Fibroblast of skin of left biceps (primary cell): ENCODE data around the gene REEP3.
"Not testable (repeated sequence)": the region's sequence is repeated elsewhere in the genome, so short reads cannot be mapped to it uniquely, and the experiment has no call there.

Experiments used
- DNase-seq, 2 experiments: peaks; one replicate each; pipeline ENCODE4 v3.0.0-alpha.2; 2013; ENCODE audit warnings: low read depth in 2 of 2

REEP3 gene

DNA sequence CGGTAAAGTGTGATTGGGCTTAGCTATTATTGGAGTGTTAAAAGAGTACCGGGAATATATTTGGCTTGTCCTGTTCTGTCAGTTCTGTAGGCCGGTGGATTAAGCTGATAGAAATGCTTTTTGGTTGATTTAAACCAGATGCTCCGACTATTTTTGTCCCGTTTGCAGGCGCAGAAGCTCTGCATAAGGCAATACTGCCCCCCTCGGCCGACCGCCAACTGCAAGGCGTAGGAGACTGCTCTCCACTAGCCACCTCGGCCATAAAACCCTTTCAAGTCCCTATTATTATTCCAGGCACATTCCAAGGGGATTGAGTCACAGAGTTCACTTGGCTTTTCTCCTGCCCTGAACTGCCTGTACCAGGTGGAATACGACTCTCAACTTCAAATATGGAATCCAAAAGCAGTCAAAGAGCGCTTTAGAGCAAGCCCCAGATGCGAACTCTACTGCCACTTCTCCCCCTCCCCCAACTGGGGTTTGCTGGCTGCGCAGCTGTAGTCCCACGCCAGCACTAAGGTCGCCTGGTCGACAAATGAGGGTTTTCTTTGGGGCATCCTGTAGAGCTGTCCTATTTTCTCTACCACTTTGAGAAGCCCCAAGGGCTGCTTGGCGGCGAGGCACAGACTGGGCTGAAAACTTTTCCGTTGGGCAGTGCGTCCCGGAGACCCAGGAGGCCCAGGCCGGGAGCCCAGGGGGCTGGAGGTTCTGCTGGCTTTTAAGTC lies 108.3 kb downstream of the REEP3 start:
- DNase-seq, result peak; percentile 99

DNA sequence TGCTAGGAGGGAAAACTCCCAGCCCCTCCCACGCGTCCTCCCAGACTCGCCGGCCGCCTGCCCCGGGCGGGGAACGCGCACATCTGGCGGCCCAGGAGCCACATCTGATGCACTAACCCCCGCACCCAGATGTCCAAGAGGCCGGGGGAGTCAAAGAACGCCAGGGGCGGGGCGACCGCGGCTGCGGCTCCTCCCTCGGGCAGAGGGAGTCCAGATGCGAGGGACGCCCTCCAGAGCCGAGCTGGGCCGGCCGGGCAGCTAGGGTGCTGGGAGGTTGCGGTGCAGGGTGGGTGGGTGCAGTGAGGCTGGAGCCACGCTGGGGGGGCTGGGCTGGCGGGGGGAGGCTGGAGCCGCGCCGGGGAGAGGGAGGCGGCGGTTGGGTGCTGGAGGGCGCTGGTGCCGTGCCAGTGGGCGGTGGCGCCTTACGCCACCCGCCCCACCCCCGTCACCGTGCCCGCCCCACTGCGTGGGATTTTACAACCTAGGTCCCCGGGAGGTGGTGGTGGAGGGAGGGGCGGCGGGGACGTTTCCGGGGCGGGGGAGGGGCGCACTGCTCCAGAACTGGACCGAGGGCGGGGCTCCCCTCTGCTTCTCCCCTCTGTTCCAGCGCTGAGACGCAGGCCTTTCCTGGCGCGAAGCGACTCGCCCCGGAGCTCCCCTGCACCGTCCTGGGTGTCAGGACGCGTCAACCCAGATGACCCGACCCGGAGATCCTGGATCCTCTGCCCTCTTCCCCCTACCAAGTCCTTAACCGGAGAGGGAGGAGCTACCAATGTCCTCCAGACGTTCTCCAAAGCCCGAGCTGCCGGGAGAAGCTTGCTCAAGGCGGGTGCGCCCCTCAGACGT lies 109.1 kb downstream of the REEP3 start:
- DNase-seq, result peak; percentile 79 to 84

DNA sequence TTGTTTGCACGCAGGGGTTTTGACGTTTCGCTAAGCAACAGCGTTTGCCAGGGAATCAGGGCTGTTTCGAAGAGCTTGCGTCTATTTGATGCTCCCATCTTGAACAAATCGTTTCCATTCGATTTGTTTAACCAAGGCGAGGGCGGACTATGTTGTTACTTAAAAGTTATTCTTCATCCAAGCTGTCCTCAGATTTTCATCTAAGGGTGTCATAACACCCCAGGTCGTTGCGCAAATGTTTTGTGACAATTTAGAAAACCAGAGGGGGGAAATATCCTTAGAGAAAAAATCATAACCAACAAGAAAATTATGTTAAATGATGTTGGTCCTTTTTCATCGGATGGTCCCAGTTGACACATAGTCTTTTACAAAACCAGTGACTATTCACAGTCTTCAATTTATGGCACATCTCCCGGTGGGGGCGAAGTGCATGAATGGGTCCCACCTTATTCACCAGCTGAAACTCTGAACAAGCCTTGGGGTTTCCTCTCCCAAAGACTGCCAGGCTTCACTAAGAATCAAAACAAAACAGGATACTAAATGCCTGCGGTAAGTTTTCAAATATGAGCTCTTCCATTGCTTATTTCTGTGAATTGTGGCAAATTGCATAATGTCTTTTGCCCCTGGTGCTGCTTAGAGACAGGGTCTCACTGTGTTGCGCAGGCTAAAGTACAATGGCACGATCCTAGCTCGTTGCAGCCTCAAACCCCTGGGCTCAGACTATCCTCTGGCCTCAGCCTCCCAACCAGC lies 109.9 kb downstream of the REEP3 start:
- no peak for DNase-seq

DNA sequence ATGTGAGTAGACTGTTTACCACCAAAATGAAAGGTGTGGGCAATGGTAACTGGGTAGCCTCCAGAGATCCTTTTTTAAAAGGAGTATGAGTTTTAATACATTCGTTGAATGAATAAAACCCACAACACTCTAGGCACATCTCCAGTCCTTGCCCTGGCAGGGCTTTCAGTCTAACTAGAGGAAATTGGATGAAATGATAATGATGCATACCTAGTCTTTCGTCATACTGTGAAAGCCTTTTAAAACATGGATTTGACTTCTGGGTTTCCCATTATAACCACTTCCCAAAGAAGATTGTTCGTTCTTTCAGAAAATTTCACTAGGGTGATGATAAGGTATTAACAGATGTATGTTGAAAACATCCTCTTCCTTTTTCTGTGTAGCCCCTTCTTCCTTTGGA lies 110.8 kb downstream of the REEP3 start:
- DNase-seq, result no peak

DNA sequence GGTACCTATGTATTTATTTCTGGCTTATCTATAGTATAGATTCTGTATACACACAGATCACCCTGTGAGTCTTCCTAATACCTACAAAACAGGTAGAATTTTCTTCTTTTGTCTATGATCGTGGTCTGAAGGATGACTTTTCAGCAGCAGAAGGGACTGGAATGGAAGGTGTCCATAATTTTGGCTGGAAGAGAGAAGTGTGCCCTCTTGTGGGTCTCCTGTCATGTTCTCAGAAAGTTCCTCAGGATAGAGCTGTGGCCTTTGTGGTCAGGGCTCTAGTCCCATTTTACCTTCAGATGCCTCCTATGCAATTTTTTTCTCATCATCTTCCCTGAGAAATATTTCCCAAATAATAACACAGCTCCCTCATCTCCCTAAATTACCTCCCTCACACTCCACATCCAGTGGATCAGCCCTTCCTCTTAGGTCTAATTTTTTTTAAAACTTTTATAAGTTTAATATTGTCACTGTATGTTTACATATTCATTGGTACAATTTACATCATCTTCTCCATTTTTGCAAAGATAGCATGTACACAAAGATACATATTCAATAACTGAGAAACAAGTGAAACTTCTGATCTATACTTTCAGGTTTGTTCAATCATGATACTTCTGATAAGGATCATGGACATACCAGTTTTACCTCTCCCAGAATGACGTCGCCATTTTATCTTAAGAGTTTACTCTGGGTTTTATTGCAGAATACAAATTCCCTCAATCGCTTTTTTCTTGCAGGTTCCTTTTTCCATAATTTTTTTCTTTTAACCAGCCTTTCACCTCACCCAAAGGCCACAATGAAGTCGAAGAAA lies 112.7 kb downstream of the REEP3 start:
- no peak for DNase-seq

DNA sequence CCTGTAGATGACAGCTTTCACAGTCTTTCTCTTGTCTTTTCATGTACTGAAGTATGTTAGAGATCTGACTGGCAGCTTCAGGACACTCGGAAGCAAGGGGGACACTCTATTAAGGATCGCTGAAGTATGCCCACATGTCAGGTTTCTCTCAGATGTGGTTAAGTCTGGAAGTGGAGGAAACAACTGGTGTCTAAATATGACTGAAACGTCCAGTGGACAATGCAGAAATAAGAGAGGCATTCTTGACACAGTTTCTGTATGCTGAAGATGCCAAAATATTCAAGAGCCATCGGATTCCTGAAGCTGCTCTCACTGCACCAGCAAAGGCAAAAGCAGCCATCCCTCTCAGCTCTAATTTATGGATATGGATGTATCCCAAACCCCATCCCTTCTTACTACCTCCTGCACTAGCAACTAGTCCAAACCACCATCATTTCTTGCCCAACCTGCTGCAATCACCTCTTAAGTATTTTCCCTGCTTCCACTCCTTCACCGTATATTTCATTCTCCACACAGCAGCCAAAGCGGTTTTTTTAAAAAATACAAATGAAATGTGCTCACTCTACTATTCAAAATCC lies 113.4 kb downstream of the REEP3 start:
- DNase-seq, result no peak

DNA sequence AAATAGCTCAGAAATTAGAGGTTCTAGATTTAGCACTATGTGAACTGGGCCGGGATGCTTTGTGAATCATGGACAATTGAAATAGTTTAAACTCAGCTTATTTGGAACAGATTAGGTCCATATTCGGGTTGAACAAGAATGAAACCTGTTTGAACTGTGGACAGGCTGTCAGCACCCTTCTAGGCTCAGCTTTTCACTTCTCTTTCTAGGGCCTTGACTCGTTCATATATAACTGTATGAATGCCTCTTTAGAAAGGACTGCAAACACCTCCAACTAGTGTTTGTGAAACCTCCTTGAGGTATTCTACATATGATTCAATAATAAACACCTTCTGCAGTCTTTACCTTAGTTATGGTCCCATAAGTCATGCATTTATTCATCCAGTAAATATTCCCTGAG lies 115.6 kb downstream of the REEP3 start:
- DNase-seq, result no peak

DNA sequence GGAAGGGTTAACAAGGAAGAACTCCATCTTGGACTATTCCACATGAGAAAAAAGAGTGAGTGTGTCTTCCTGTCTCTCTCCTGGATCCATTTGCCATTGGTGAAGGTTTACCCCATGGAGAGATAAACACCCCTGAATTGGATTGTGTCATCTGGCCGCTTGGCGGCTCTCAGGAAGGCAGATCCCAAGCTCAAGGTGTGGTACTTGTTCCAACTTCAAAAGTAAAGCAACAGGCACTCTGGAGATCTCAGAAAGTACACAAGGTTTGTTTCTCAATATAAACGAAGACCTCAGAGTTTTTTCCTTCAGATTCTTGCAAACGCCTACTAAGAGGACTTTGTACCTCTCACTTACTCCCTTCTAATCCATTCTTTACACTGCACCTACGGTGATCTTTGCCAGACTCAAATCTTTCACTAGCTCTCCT lies 116.7 kb downstream of the REEP3 start:
- DNase-seq, result no peak

DNA sequence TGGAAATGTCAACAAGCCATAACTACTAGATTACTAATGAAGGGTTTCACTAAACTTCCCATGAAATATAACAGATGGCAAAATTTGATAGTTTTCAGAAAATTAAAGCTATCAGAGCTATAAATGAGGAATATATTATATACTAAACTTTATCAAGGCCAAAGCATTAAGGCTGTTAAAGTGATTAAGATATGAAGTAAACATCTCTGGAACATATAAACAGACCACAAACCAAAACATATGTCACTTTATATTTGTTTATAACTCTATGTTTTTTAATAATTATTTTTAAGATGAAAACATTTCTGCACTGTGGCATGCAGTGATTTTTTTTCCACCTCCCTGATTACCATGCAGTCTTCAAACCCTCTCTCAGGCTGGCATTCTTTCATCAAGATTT lies 120.2 kb downstream of the REEP3 start:
- no peak for DNase-seq

DNA sequence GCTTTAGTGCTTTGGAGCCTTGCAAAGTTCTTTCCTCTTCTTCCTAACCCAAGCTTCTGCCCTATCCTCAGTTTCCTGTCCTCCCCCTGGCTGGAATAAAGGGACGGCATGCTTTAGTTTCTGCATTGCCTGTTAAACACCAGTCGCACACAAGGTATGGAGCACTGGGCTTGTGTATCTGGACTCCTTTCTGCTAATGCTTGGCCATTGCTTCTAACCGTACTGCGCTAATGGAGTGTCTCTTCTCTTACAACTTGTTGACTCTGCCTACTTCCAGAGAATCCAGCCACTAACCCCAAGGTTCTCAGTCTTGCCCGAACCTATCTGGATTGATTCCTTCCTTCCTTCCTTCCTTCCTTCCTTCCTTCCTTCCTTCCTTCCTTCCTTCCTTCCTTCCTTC lies 120.6 kb downstream of the REEP3 start:
- no peak for DNase-seq

DNA sequence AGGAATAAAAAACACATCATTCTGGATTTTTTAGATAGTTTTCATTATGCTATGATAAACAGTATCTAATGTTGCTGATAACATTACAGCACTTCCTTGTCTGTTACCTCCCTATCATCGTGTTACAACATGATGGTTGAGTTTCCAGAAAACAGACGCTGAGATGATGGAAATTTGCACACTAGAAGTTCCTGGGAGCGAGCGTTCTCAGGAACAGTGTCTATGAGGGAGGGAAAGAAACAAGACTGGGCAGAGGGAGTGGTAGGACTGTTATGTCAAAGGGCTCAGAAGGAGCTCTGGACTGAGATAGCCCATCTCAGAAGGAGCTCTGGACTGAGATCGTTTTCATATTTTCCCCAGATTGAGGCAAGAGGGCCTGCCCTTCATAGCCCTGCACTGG lies 121.6 kb downstream of the REEP3 start:
- DNase-seq, result no peak

DNA sequence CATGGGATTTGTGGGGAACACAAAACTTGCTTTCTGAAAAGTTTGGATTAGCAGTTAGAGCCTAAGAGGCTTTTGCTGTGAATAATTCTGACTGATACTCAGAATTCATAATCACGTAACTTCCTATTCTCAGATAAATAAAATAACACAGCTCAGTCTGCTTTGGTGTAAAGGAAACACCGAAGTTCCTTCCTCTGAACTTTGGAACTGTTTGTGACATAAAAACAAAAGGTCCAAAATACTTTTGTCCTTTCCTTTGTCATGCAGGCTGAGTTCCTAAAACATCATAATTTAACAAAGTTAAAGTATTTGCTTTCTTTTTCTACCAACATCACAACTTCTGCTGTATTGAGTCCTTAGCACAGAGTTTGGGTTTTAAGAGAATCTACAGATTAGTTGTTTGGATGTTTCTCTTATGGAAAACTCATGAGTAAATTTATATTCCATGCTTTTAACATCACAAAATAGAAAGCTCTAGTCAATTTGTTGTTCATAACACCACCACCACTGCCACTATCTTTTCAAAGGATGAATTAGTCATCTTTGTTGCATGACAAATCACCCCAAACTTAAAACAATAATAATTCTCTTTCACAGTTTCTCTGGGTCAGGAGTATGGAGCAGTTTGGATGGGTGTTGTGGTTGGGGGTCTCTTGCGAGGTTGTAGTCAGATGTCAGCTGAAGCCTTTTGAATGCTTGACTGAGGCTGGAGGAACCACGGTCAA lies 123.4 kb downstream of the REEP3 start:
- DNase-seq, result no peak

DNA sequence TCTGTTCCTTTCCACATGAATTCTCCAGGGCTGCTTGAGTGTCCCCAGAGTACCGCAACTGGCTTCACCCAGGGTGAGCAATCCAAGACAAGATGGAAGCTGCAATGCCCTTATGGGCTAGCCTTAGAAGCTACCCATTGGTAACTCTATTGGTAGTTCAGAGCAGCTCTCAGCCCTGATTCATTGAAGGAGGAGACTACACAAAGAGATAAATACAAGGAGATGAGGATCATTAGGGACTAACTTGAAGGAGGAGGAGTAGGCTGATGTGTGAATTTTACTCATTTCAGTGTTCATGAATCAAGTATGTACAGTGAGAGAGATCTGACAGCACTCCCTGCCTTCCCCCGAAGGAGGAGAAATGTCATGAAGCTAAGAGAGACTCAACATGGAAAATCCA lies 124.0 kb downstream of the REEP3 start:
- DNase-seq, result no peak

DNA sequence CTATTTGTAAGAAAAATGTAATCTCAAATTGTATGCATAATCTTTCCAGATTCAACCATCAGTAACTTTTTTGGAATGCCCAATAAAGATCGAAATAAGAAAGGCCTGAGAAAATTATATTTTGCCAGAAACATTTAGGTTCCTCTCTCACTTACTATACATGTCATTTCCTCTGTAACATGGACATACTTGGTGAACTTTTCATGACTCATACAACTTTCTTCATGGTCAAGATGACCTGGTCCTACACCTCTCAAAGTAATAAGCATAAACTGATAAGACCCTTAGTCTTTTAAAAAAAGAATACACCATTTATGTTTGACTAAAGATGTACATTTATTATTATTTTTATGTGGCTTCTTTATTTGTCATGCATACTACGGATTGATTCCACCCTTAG lies 125.3 kb downstream of the REEP3 start:
- DNase-seq, result no peak

DNA sequence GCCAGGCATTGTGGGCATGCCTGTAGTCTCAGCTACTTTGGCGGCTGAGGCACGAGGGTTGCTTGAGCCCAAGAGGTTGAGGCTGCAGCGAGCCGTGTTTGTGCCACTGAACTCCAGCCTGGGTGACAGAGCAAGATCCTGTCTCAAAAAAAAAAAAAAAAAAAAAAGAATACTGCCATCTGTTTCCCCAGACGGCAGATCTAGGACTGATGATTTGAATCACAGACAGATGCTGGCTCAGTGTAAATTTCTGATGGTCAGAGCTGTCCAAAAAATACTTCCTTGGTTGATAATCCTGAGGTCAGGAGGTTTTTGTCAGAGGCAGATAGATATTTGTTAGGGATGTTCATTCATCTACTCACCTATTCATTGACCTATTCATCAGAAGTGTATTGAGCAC lies 130.7 kb downstream of the REEP3 start:
- no peak for DNase-seq

DNA sequence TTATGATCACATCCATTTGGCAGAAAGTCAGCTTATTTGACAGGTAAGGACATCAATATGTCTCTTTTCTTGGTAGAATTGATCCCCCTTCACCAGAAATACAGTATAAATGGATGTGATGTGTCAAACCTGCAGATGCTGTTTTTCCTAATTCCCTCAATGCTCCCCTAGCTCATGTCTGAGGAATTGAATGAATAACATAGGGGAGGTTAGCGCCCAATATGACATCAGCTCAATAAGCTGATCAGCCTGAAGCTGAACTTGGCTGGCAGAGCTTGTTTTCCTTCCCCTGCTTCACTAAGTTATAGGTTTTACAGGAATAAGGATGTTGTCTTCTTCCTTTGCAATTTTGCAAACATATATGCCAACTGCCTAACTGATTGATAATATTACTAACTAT lies 132.5 kb downstream of the REEP3 start:
- DNase-seq, result no peak

DNA sequence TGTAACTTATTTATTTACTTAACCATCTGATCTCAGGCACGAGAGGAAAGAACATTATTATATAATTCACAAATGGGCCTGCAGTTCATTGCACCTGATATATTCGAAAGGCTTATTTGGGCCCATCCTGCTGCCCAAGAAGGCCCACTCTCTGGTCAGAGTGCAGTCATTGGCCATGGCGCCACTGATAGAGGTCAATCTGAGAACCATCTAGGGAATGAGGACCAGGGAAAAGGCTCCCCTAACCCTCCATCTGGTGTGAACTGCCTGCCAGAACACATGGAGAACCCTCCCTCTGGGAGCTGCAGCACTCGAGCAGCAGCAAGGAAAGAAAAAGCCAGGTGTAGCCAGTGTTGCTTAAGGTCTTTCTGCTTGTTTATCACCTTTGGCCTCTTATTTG lies 136.6 kb downstream of the REEP3 start:
- DNase-seq, result no peak

DNA sequence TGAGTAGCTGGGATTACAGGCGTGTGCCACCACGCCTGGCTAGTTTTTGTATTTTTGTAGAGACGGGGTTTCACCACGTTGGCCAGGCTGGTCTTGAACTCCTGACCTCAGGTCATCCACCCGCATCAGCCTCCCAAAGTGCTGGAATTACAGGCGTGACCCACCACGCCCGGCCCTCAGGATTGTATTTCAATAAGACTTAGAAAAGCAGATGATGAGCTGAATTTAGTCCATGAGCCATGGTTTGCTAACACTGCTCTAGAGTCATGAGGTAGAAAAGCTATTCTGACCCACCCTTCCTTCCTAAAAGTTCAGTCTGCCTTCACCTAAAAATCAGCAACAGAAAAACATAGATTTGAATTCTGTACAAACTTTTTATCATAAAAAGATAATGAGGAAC lies 139.7 kb downstream of the REEP3 start:
- DNase-seq, result not testable (repeated sequence)

DNA sequence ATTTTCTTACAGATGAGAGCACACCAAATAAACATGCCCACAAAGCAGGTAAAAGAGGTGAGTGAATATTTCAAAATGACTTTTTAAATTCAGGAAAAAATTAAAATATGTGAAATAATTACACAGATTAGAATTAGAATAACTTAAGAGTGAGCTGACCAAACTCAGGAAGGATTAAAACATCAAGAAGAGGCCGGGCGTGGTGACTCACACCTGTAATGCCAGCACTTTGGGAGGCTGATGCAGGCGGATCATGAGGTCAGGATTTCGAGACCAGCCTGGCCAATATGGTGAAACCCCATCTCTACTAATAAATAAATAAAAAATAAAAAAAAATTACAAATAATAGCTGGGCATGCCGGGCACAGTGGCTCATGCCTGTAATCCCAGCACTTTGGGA lies 140.1 kb downstream of the REEP3 start:
- DNase-seq, result no peak

DNA sequence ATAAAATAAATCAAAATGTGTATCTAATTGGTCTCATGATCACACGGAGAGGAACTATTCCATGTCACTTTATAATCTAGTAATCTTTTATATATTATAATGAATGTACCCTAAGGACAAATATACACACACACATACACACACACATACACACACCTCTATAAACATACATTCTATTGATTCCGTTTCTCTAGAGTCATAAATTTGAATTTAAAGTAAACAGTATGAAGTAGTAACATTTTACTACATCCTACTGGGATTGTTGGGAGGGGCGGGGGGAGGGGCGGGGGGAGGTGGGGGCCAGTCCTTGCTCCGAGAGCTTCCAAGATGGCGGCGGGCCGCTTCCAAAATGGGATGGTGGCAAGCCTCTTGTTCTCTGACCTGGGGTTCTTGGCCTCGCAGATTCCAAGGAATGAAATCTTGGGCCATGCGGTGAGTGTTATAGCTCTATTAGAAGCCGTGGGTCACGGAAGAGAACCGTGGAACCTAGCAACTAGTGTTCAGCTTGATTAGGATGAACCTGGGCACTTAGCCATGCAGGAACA lies 143.2 kb downstream of the REEP3 start:
- DNase-seq, result no peak
